NCI-H2081 (cell line): ENCODE data around the gene EPS8L2.
"Not testable (repeated sequence)": the region's sequence is repeated elsewhere in the genome, so short reads cannot be mapped to it uniquely, and the experiment has no call there.

Experiments
- DNase-seq, 2 experiments: peaks; one replicate each; lab custom pipeline; 2025; lab: John Stamatoyannopoulos, UW

The EPS8L2 gene

DNA sequence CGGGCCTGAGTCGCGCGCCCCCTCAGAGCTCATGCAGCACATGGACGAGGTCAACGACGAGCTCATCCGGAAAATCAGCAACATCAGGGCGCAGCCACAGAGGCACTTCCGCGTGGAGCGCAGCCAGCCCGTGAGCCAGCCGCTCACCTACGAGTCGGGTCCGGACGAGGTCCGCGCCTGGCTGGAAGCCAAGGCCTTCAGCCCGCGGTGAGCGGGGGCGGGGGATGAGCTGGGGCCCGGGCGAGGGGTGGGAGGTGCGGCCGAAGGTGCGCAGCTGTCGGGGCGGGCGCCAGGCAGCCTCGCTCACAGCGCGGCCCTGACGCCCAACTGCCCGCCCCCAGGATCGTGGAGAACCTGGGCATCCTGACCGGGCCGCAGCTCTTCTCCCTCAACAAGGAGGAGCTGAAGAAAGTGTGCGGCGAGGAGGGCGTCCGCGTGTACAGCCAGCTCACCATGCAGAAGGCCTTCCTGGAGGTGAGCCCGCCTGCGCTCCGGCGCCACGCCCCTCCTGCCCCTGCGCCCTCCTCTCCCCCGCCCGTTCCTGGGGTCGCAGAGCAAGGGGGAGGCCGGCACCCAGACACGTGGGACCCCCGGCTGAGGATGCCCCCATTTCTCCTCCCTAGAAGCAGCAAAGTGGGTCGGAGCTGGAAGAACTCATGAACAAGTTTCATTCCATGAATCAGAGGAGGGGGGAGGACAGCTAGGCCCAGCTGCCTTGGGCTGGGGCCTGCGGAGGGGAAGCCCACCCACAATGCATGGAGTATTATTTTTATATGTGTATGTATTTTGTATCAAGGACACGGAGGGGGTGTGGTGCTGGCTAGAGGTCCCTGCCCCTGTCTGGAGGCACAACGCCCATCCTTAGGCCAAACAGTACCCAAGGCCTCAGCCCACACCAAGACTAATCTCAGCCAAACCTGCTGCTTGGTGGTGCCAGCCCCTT, 20.5 kb downstream of the EPS8L2 start:
- peak; percentile 70 to 79 for DNase-seq

DNA sequence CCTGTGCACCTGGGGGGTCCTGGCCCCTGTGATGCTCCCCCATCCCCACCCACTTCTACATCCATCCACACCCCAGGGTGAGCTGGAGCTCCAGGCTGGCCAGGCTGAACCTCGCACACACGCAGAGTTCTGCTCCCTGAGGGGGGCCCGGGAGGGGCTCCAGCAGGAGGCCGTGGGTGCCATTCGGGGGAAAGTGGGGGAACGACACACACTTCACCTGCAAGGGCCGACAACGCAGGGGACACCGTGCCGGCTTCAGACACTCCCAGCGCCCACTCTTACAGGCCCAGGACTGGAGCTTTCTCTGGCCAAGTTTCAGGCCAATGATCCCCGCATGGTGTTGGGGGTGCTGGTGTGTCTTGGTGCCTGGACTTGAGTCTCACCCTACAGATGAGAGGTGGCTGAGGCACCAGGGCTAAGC, 21.3 kb downstream of the EPS8L2 start:
- DNase-seq = no peak

- peak; percentile 48 to 49 for DNase-seq
Measured at GRCh38 chr11:727859-728748, 22.1 kb downstream of the EPS8L2 start.

DNA sequence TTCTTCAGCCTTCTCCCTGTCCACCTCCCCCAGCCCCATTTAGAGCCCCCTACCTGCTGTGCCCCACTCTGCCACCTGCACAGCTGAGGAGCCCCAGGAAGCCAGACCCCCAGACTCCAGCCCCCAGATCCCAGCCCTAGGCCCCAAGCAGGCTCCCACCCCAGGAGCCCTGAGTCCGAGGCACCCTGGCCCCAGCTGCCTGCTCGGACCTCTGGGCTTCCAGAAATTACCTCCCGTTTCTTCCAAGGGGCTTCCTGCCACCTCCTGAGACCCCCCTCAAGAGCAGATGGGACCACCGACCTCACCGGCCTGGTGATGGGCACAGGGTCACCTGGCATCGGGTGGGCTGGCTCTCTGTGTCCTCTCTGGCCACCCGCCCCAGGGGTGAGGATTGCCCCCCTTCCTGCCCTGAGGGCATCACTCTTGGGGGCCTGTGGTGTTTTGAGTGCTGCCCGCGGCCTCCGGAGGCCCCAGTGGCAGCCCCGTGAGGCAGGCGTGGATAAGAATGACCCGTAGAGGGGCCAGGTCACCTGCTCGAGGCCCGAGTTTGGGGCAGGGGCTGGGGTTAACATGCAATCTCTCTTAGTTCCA, 23.0 kb downstream of the EPS8L2 start:
- DNase-seq = no peak

DNA sequence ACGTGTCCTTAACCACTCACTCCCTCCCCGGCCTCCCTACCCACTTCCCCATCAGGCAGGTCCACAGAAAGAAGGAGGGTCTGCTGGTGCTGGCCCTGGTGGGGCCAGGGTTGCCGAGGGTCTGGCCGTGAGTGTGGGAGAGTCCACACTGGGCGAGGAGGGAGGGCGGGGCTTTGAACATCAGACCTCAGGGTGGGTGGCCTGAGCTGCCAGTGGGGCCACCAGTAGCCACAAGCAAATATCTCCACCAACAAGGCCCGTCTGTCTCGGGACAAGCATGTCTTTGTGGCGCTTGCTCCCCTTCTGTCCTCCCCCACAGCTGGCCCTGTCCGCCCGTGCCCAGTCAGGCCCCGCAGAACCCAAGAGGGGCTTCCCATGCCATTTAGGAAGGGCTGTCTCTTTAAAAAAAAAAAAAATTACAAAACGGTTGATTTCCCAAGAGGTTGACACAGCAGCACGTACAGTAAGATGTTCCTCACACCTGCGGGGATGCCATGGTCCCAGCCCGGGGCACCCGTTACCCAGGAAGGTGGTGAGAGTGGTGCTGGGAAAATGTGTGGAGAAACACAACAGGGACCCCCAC, 23.6 kb downstream of the EPS8L2 start:
- DNase-seq = no peak

GRCh38 chr11:733072-733471, 27.0 kb downstream of the EPS8L2 start:
- no peak for DNase-seq

GRCh38 chr11:734541-734940, 28.5 kb downstream of the EPS8L2 start:
- not testable (repeated sequence) for DNase-seq

DNA sequence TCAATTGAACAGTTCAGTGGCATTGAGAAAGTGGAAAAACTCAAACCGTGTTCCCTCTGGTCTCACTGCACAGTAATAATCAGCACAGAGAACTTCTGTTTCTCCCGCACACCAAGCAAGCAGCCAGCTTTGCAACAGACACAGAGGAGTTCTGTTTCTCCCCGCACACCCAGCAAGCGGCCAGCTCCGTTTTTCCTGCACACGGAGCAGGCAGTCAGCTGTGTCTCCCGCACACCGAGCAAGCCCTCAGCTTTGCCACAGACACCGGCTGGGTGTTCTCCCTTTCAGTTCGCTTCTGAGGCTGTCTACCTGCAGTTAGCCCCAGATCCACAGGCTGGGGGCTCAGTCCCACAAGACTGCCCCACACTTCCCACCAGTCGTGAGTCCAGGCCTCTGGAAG, 31.3 kb downstream of the EPS8L2 start:
- DNase-seq = no peak

GRCh38 chr11:737899-738298, 31.9 kb downstream of the EPS8L2 start:
- not testable (repeated sequence) for DNase-seq

DNA sequence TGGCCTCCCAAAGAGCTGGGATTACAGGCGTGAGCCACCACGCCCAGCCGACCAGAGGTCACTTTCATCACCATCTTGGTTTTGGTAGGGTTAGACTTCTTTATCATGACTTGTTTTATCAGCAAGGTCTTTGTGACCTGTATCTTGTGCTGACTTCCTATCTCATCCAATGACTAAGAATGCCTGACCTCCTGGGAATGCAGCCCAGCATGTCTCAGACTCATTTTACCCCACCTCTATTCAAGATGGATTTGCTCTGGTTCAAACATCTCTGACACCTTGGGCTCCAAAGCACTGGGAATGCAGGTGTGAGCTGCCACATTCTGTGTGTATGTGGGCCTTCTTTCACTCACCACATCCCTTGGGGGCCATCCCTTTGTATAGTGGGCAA, 36.1 kb downstream of the EPS8L2 start:
- no peak for DNase-seq

DNA sequence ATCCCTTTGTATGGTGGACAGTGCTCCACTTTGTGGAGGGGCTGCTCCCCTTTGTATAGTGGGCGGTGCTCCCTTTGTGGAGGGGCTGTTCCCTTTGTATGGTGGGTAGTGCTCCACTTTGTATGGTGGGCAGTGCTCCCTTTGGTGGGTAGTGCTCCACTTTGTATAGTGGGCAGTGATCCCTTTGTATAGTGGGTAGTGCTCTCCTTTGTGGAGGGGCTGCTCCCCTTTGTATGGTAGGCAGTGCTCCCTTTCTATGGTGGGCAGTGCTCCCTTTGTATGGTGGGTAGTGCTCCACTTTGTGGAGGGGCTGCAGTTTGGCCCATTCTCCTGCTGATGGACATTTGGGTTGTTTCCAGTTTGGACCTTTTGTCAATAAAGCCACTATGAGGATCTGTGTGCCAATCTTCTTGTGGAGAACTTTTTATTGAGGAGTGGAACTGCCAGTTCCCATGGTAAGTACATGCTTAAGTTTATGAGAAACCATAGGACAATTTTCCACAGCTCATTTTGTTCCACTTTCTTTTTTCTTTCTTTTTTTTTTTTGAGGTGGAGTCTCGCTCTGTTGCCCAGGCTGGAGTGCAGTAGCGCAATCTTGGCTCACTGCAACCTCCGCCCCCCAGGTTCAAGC, 36.7 kb downstream of the EPS8L2 start:
- DNase-seq = no peak

DNA sequence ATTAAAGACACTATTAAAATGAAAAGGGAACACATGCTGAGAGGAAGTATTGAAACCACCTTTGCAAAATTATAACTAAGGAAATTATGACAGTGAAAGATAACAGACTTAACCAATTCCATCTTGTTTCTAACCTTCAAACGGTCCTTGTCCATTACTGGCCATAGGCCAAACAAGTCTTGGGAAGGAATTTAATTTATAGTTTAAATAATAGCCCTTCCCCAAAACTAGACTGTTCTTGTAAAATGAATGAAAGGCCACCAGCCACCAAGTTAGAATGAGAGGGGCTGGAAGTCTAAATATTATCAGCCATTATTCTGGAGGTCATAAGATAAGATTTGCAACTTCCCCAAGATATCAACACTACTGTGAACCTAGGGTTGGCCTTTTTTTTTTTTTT, 39.4 kb downstream of the EPS8L2 start:
- no peak for DNase-seq

GRCh38 chr11:746289-747157, 40.5 kb downstream of the EPS8L2 start:
- peak in 1 of 2 experiments; percentile 71 for DNase-seq

DNA sequence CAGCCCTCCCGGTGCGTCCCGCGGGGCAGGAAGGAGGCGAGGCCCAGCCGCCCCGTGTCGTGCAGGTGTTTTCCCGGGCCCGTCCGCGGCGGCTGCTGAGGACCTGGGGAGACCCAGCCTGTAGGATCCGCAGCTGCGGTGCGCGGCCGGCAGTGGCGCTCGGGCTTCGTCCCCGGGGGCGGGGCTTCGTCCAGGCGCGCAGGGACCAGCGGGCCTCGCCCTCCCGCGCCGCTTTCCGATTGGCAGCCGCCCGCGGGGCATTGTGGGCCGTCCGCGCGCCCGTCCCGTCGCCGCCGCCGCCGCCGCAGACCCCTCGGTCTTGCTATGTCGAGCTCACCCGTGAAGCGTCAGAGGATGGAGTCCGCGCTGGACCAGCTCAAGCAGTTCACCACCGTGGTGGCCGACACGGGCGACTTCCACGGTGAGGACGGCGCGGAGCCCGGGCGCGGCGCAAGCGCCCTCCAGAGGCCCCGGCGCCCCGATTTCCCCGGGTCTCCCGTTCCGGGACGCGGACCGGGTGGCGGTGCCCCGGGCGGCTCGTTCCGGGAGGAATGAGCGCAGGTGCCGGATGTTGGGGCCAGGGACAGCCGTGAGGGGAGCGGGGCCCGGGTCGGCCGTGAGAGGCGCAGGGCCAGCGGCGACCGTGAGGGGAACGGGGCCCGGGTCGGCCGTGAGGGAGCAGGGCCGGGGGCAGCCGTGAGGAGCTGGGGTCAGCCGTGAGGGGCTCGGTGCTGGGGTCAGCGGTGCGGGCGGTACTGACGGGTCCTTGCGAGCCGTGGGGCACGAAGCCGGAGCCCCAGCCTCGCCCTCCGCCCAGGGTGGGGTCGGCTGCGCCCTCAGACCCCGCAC, 41.4 kb downstream of the EPS8L2 start, which contains the start of gene TALDO1:
TSS of gene TALDO1 (plus strand) at position 307 of the 849 bp plus-strand sequence. CDS start at position 325, 18 bp downstream.
- DNase-seq = peak; percentile 89 to 92

DNA sequence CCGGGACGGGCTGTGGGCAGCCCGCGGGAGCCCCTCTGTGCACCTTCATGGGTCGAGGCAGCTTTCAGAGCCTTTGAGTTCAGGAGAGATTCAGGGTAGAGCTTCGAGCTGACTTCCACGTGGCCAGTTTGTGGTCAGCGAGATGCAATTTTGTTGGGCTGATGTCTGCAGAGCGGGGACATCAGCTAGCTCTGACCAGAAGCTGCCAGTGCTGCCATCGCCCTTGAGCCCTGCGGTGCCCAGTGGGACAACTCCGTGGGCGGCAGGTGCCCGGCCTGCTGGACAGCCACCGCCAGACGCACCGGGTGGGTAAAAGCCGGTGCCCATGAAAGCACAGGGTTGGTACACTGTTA, 42.0 kb downstream of the EPS8L2 start:
- peak in 1 of 2 experiments; percentile 11 for DNase-seq

GRCh38 chr11:749731-750130, 43.7 kb downstream of the EPS8L2 start:
- DNase-seq = no peak

- no peak for DNase-seq
Measured at GRCh38 chr11:760236-760635, 54.2 kb downstream of the EPS8L2 start.

DNA sequence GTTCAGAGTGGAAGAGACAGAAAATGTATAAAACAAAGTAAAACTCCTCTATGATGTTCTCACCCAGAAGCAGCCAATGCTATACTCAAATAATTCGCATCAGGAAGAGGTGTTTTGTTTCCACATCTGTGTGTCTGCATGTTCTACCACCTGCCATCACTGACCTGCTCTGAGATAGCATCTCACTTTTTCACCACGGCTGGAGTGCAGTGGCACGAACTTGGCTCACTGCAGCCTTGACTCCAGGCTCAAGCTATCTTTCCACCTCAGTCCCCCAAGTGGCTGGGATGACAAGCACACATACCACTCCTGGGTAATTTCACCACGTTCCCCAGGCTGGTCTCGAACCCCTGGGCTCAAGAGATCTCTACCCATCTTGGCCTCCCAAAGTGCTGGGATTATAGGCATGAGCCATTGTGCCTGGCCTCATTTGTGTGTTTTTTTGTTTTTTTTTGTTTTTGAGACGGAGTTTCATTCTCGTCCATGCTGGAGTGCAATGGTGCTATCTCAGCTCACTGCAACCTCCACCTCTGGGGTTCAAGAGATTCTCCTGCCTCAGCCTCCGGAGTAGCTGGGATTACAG, 55.6 kb downstream of the EPS8L2 start:
- no peak for DNase-seq
